Muscle layer of colon (tissue), 2 donors: ENCODE results near the gene GPHN.
A peak's percentile ranks its signal among the peaks of the same experiment; 100 is the strongest.

Source experiments
- H3K27ac ChIP-seq: one replicate; pipeline ENCODE4 v1.7.0; 2013; ENCODE audit warnings: low read depth, mild to moderate bottlenecking, low read length, moderate library complexity
- H3K27me3 ChIP-seq, 2 donors: one replicate each; pipeline ENCODE4 v1.7.0; 2013; ENCODE audit warnings: low read length in 2 of 2, mild to moderate bottlenecking in 2 of 2; ENCODE audit not compliant: insufficient read depth in 2 of 2, control insufficient read depth in 1 of 2
- H3K36me3 ChIP-seq: one replicate; pipeline ENCODE4 v1.7.0; 2013; ENCODE audit warnings: mild to moderate bottlenecking, low read length; ENCODE audit not compliant: insufficient read depth
- H3K4me1 ChIP-seq: one replicate; pipeline ENCODE4 v1.7.0; 2013; ENCODE audit warnings: mild to moderate bottlenecking, low read length; ENCODE audit not compliant: insufficient read depth
- H3K4me3 ChIP-seq, 2 donors: one replicate each; pipeline ENCODE4 v1.7.0; 2013; ENCODE audit warnings: low read length in 2 of 2, low read depth in 1 of 2, mild to moderate bottlenecking in 1 of 2, moderate library complexity in 1 of 2
- H3K9ac ChIP-seq: one replicate; pipeline ENCODE4 v1.7.0; 2013; ENCODE audit warnings: low read length
- H3K9me3 ChIP-seq: one replicate; pipeline ENCODE4 v1.7.0; 2013; ENCODE audit warnings: mild to moderate bottlenecking, low read length
- donor health status: abdominal sarcoma.
- donor health status: Adenocarcinoma of cecum.

Gene GPHN

DNA sequence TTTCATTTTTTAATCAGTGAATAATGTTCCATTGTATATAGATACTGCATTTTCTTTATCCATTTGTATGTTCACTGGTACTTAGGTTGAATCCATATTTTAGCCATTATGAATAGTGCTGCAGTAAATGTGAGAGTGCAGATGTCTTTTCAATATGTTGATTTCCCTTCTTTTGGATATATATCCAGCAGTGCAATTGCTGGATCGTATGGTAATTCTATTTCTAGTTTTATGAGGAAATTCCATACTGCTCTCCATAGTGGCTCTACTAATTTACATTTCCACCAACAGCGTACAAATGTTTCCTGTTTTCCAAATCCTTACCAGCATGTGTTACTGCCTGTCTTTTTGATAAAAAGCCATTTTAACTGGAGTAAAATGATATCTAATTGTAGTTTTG is 392.8 kb downstream of the GPHN start:
- Histone ChIP-seq H3K4me1 (no peaks in the 10 kb centered on the region), H3K27ac (no peak overlapping the region), H3K4me3 (no peak overlapping the region), H3K9ac (no peak overlapping the region), H3K27me3 (no peaks in the 10 kb centered on the region), H3K36me3 (no peaks in the 10 kb centered on the region), H3K9me3 (no peaks in the 10 kb centered on the region)

DNA sequence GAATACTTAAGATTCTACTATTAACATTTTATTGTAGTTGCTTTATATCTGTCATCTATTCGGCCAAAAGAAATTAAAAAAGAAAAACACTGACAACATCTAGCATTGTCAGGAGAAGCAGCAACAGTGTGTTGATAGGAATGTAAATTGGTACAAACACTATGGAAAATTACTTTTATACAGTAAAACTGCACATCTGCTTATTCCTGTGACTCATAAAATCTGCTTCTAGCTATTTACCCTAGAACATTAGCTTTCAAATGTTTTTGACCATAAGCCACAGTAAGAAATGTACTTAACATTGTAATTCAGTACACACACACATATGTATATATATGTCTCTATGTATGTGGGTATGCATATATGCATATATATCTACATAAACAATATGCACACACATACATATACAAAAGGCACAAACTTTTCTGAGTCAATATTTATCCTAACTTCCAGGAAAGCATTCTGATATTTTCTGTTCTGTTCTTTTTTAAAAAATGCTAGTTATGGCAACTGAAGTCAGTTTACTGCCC is 402.4 kb downstream of the GPHN start:
- H3K4me3 ChIP-seq = no peak overlapping the region
- no peaks in the 10 kb centered on the region for H3K9me3 ChIP-seq
- H3K4me1 ChIP-seq = no peaks in the 10 kb centered on the region

GRCh38 chr14:66916421-66916820 is 408.5 kb downstream of the GPHN start:
- Histone ChIP-seq H3K9me3 (no peaks in the 10 kb centered on the region), H3K36me3 (peaks cover 4% of the 10 kb centered on the region), H3K27ac (no peak overlapping the region), H3K4me1 (no peaks in the 10 kb centered on the region), H3K27me3 (no peaks in the 10 kb centered on the region), H3K9ac (no peak overlapping the region), H3K4me3 (no peak overlapping the region)

More for the DNA sequence above, 402.4 kb downstream of the GPHN start:
- no peak overlapping the region for H3K27ac ChIP-seq
- H3K9ac ChIP-seq = no peak overlapping the region
- H3K27me3 ChIP-seq = no peaks in the 10 kb centered on the region
- no peaks in the 10 kb centered on the region for H3K36me3 ChIP-seq

DNA sequence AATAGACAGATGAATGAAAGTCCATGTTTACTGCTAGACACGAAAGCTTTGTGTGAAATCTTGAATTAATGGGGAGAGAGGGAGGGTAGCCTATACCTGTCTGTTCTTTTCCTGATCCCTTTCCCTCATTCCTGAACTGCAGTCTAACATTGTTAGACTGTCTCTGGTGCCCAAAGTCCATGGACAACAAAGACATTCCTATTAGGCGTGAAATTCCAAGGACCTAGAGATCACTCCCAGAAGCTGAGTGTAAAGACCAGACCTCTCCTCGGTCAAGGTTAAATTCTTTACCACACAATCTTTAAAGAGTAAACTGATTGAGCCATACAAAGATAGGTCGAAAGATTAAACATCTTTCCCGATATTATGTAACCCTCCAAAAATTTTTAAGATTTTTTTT is 410.6 kb downstream of the GPHN start:
- Histone ChIP-seq H3K36me3 (peaks cover 10% of the 10 kb centered on the region), H3K4me3 (no peak overlapping the region), H3K4me1 (no peaks in the 10 kb centered on the region), H3K27me3 (no peaks in the 10 kb centered on the region), H3K9ac (no peak overlapping the region), H3K27ac (no peak overlapping the region), H3K9me3 (no peaks in the 10 kb centered on the region)

DNA sequence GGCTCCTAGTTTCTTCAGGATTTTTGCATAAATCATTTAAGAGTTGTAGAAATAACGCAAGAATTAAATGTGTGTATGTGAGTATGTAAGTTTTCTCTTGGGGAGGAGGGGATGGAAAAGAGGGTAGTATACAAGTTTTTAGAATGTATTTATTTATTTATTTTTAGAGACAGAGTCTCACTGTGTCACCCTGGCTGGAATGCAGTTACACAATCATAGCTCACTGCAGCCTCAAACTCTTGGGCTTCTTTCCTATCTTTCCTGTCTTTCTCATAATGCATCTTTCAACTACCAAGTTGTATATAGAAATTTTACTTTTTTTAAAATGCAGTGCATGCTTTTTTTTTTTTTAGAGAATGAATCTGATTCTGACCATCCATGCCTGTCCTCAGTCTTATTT is 412.2 kb downstream of the GPHN start:
- no peak overlapping the region for H3K27ac ChIP-seq
- no peaks in the 10 kb centered on the region for H3K4me1 ChIP-seq
- H3K4me3 ChIP-seq = no peak overlapping the region
- peaks cover 10% of the 10 kb centered on the region for H3K36me3 ChIP-seq
- H3K27me3 ChIP-seq = no peaks in the 10 kb centered on the region
- no peaks in the 10 kb centered on the region for H3K9me3 ChIP-seq
- H3K9ac ChIP-seq = no peak overlapping the region

- Histone ChIP-seq H3K4me3 (no peak overlapping the region), H3K36me3 (peaks cover 6% of the 10 kb centered on the region), H3K27me3 (no peaks in the 10 kb centered on the region), H3K27ac (no peak overlapping the region), H3K9ac (no peak overlapping the region), H3K9me3 (no peaks in the 10 kb centered on the region), H3K4me1 (no peaks in the 10 kb centered on the region)
Measured at GRCh38 chr14:66923251-66923650, 415.3 kb downstream of the GPHN start.

DNA sequence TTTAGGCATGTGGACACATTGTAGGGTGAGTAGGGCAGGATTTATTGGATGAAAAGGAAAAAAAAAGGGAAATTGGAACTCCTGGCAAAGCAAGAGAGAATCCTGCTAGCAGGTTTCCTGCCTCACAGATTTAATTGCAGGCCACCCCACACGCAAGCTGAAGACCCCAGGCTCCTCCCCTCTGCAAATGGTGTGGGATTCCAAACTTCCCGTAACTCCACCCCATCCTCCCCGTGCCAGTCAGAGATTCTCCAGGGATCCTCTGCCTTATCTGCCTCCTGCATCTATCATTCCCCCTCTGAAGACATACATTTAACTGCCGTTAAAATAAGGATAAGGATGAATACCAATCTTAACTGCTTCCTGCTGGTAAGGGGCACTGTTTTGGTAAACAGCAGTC is 431.5 kb downstream of the GPHN start:
- Histone ChIP-seq H3K27me3 (no peaks in the 10 kb centered on the region), H3K4me3 (no peak overlapping the region), H3K9me3 (peaks cover 12% of the 10 kb centered on the region), H3K27ac (no peak overlapping the region), H3K36me3 (peaks cover 9% of the 10 kb centered on the region), H3K4me1 (no peaks in the 10 kb centered on the region), H3K9ac (no peak overlapping the region)

DNA sequence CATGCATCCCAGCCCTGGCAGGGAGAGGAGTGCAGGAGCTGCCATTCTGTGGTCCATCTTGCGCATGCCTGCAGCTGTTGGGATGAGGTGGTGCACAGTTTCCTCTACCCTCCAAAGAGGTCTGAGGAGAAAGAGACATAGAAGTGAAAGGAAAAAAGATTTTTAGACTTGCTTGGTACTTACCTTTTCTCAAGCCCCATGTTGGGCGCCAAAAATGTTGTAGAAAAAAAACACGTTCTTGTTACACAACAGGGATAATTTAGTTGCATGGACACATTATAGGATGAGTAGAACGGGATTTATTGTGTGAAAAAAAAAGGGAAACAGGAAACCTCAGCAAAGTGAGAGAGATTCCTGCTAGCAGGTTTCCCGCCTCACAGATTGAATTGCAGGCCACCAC is 436.9 kb downstream of the GPHN start:
- Histone ChIP-seq H3K4me3 (peak overlapping the region in 1 of 2 donors; percentile 40), H3K27ac (no peak overlapping the region), H3K27me3 (no peaks in the 10 kb centered on the region), H3K9me3 (peaks cover 27% of the 10 kb centered on the region), H3K9ac (no peak overlapping the region), H3K4me1 (no peaks in the 10 kb centered on the region), H3K36me3 (peaks cover 11% of the 10 kb centered on the region)

DNA sequence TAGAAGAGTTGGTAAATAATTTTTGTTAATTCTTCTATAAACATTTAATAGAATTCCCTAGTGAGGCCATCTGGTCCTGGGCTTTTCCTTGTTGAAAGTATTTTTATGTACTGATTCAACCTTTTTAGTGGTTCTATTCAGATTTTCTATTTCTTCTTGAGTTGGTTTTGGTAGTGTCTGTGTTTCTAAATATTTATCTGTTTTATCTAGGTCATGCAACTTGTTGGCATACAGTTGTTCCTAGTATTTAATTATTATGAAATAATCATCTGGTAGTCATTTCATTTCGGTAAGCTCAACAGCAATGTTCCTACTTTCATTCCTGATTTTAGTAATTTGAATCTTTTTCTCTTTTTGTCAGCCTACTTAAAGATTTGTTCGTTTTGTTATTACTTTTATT is 447.2 kb downstream of the GPHN start:
- Histone ChIP-seq H3K4me1 (no peaks in the 10 kb centered on the region), H3K27ac (no peak overlapping the region), H3K36me3 (no peaks in the 10 kb centered on the region), H3K4me3 (no peak overlapping the region), H3K9me3 (no peaks in the 10 kb centered on the region), H3K9ac (no peak overlapping the region), H3K27me3 (no peaks in the 10 kb centered on the region)

DNA sequence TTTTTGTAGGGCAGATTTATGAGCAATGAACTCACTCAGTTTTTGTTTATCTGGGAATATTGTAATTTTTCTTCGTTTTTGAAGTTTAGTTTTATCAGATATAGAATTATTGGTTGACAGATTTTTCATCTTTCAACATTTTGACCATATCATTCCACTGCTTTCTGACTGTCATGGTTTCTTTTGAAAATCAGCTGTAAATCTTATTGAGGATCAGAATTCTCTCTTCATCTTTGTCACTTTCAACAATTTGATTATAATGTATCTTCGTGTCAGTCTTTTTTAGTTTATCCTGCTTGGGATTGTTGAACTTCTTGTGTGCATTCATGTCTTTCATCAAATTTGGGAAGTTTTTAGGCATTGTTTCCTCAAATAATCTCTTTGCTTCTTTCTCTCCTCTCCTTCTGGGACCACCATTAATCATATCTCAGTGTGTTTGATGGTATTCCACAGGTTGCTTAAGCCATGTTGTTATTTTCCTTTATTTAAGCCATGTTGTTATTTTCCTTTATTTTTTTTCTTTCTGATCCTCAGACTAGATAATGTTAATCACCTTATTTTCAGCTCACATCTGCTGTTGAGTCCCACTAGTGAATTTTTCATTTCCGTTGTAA is 451.6 kb downstream of the GPHN start:
- Histone ChIP-seq H3K27ac (no peak overlapping the region), H3K4me3 (no peak overlapping the region), H3K4me1 (no peaks in the 10 kb centered on the region), H3K36me3 (no peaks in the 10 kb centered on the region), H3K9me3 (no peaks in the 10 kb centered on the region), H3K27me3 (no peaks in the 10 kb centered on the region), H3K9ac (no peak overlapping the region)

- H3K36me3 ChIP-seq = no peaks in the 10 kb centered on the region
- no peaks in the 10 kb centered on the region for H3K9me3 ChIP-seq
- no peaks in the 10 kb centered on the region for H3K4me1 ChIP-seq
- no peaks in the 10 kb centered on the region for H3K27me3 ChIP-seq
- H3K4me3 ChIP-seq = no peak overlapping the region
- no peak overlapping the region for H3K9ac ChIP-seq
- H3K27ac ChIP-seq = no peak overlapping the region
Measured at GRCh38 chr14:66965831-66966230, 457.9 kb downstream of the GPHN start.

GRCh38 chr14:66972469-66972868 is 464.5 kb downstream of the GPHN start:
- no peaks in the 10 kb centered on the region for H3K4me1 ChIP-seq
- no peaks in the 10 kb centered on the region for H3K9me3 ChIP-seq
- H3K27ac ChIP-seq = no peak overlapping the region
- no peaks in the 10 kb centered on the region for H3K27me3 ChIP-seq
- H3K36me3 ChIP-seq = no peaks in the 10 kb centered on the region
- no peak overlapping the region for H3K9ac ChIP-seq
- H3K4me3 ChIP-seq = no peak overlapping the region
